ENCODE data around the gene GAMT.
"Not testable (repeated sequence)": the region's sequence is repeated elsewhere in the genome, so short reads cannot be mapped to it uniquely, and the experiment has no call there.

Gene GAMT

GRCh38 chr19:1401138-1401888 lies at the start of gene GAMT:
Gene GAMT, minus strand, starts transcription at chr19:1401542. Its CDS starts 66 bp downstream, at chr19:1401476.
- peak in 1 of 2 donors; percentile 47 for DNase-seq (ENCODE audit: extremely low read depth in 1 of 2, low read depth in 1 of 2)

- no peak for DNase-seq (ENCODE audit: extremely low read depth in 1 of 2, low read depth in 1 of 2)
Measured at GRCh38 chr19:1449467-1450442, 48.4 kb upstream of the GAMT start, which contains the start of gene APC2. Gene APC2, plus strand, starts transcription at chr19:1450121. Its CDS starts 2,881 bp downstream, at chr19:1453002.

GRCh38 chr19:1447944-1448343 lies 46.6 kb upstream of the GAMT start:
- no peak for DNase-seq (ENCODE audit: extremely low read depth in 1 of 2, low read depth in 1 of 2)

- DNase-seq (ENCODE audit: extremely low read depth in 1 of 2, low read depth in 1 of 2) = no peak
Measured at GRCh38 chr19:1447504-1447903, 46.2 kb upstream of the GAMT start.

- DNase-seq (ENCODE audit: extremely low read depth in 1 of 2, low read depth in 1 of 2) = no peak
Measured at GRCh38 chr19:1446713-1447481, 45.6 kb upstream of the GAMT start.

GRCh38 chr19:1445932-1446712 lies 44.8 kb upstream of the GAMT start:
- DNase-seq (ENCODE audit: extremely low read depth in 1 of 2, low read depth in 1 of 2) = no peak

- DNase-seq (ENCODE audit: extremely low read depth in 1 of 2, low read depth in 1 of 2) = peak; percentile 34 to 57
Measured at GRCh38 chr19:1445185-1445931, 44.0 kb upstream of the GAMT start.

GRCh38 chr19:1441677-1442438 lies 40.5 kb upstream of the GAMT start:
- DNase-seq (ENCODE audit: extremely low read depth in 1 of 2, low read depth in 1 of 2) = no peak

GRCh38 chr19:1441022-1441426 lies 39.7 kb upstream of the GAMT start:
- no peak for DNase-seq (ENCODE audit: extremely low read depth in 1 of 2, low read depth in 1 of 2)

GRCh38 chr19:1440418-1440801 lies 39.1 kb upstream of the GAMT start:
- no peak for DNase-seq (ENCODE audit: extremely low read depth in 1 of 2, low read depth in 1 of 2)

- not testable (repeated sequence) for DNase-seq (ENCODE audit: extremely low read depth in 1 of 2, low read depth in 1 of 2)
Measured at GRCh38 chr19:1439525-1440417, 38.4 kb upstream of the GAMT start.

GRCh38 chr19:1438933-1439354 lies 37.6 kb upstream of the GAMT start:
- no peak for DNase-seq (ENCODE audit: extremely low read depth in 1 of 2, low read depth in 1 of 2)

- DNase-seq (ENCODE audit: extremely low read depth in 1 of 2, low read depth in 1 of 2) = peak; percentile 89 to 96
Measured at GRCh38 chr19:1438035-1438932, 36.9 kb upstream of the GAMT start, which contains the start of gene RPS15. Gene RPS15, plus strand, starts transcription at chr19:1438396. Its CDS starts 30 bp downstream, at chr19:1438426.

GRCh38 chr19:1437609-1438008 lies 36.3 kb upstream of the GAMT start:
- DNase-seq (ENCODE audit: extremely low read depth in 1 of 2, low read depth in 1 of 2) = no peak

GRCh38 chr19:1435378-1435989 lies 34.1 kb upstream of the GAMT start:
- no peak for DNase-seq (ENCODE audit: extremely low read depth in 1 of 2, low read depth in 1 of 2)

GRCh38 chr19:1434577-1435060 lies 33.3 kb upstream of the GAMT start:
- no peak for DNase-seq (ENCODE audit: extremely low read depth in 1 of 2, low read depth in 1 of 2)
